B cell (primary cell): ENCODE data around the gene CCDC92B. TPM values are rescaled to one million over a fixed set of nuclear protein-coding genes. Genes with fewer than 3 reads are reported as not detected.

Experiments used
- ATAC-seq: fragments of 200-7000 bp; cut with Tn5 transposase; one replicate; pipeline ENCODE4 v1.10.0; 2021; ENCODE audit warnings: low read depth, mild to moderate bottlenecking, moderate number of reproducible peaks, moderate library complexity
- CTCF ChIA-PET: fragments of 350-600 bp; sonication (Branson Sonifier 250); formaldehyde crosslinking; loops from one replicate; lab custom pipeline; 2021; ENCODE audit warnings: antibody characterized with exemption, inconsistent platforms; lab: Charles Lee
- POLR2A ChIA-PET: fragments of 350-600 bp; sonication (Branson Sonifier 250); formaldehyde crosslinking; loops from one replicate; lab custom pipeline; 2021; ENCODE audit warnings: antibody characterized with exemption; lab: Charles Lee
- DNase-seq: peaks from one replicate; pipeline ENCODE4 v3.0.0; 2013
- H2AFZ ChIP-seq: 2 replicates; pipeline ENCODE4 v1.6.1; 2012; ENCODE audit warnings: mild to moderate bottlenecking, low read depth, low read length; ENCODE audit not compliant: insufficient read depth, poor library complexity, severe bottlenecking
- H3K27ac ChIP-seq, 2 donors: 1 replicate in 1 of 2; 2 replicates in 1 of 2; pipeline ENCODE4 v1.5.1; 2012 to 2013; ENCODE audit warnings: low read length in 2 of 2, mild to moderate bottlenecking in 2 of 2, moderate library complexity in 1 of 2
- H3K27me3 ChIP-seq, 4 experiments: fragments of 200-600 bp in 1 of 4; sonication (generic) in 1 of 4; replicated peaks in 1 of 4; 1 replicate in 2 of 4; 2 replicates in 2 of 4; pipeline versions ENCODE4 v1.6.1 to v1.7.0; 2013 to 2016; ENCODE audit warnings: low read length in 3 of 4, mild to moderate bottlenecking in 2 of 4, mixed read lengths in 1 of 4, moderate library complexity in 1 of 4; ENCODE audit not compliant: insufficient read depth in 4 of 4, control insufficient read depth in 3 of 4; ENCODE audit errors: control extremely low read depth in 1 of 4
- H3K36me3 ChIP-seq, 2 experiments: replicated peaks in 1 of 2; 1 replicate in 1 of 2; 2 replicates in 1 of 2; pipeline versions ENCODE4 v1.6.1 to v1.7.1; 2013; ENCODE audit warnings: low read length in 1 of 2; ENCODE audit not compliant: insufficient read depth in 2 of 2, control insufficient read depth in 1 of 2; ENCODE audit errors: control extremely low read depth in 1 of 2, extremely low read depth in 1 of 2
- H3K4me1 ChIP-seq, 2 donors: fragments of 200-600 bp in 1 of 2; sonication (generic) in 1 of 2; 1 replicate in 1 of 2; 2 replicates in 1 of 2; pipeline versions ENCODE4 v1.5.1 to v1.6.1; 2013 to 2017; ENCODE audit warnings: low read length in 2 of 2; ENCODE audit not compliant: control insufficient read depth in 2 of 2, insufficient read depth in 2 of 2
- H3K4me2 ChIP-seq: replicated peaks from 2 replicates; pipeline ENCODE3; 2012; ENCODE audit warnings: mild to moderate bottlenecking, low read depth, low read length; ENCODE audit not compliant: poor library complexity, severe bottlenecking
- H3K4me3 ChIP-seq, 5 experiments: fragments of 200-600 bp in 1 of 5; sonication (generic) in 1 of 5; 1 replicate in 3 of 5; 2 replicates in 2 of 5; pipeline versions ENCODE4 v1.5.1 to v1.7.0; 2011 to 2016; ENCODE audit warnings: low read length in 4 of 5, mild to moderate bottlenecking in 4 of 5, low read depth in 2 of 5, control low read depth in 1 of 5, moderate library complexity in 1 of 5; ENCODE audit not compliant: insufficient read depth in 1 of 5; ENCODE audit errors: control extremely low read depth in 1 of 5, extremely low read depth in 1 of 5
- H3K79me2 ChIP-seq: fragments of 200-600 bp; sonication (generic); one replicate; pipeline ENCODE4 v1.6.0; 2016; ENCODE audit warnings: low read length; ENCODE audit not compliant: control insufficient read depth, insufficient read depth
- H3K9ac ChIP-seq: fragments of 200-600 bp; sonication (generic); 2 replicates; pipeline ENCODE4 v1.6.1; 2017; ENCODE audit warnings: mild to moderate bottlenecking, low read length, moderate library complexity
- H3K9me3 ChIP-seq, 3 donors: one replicate each; pipeline versions ENCODE4 v1.6.1 to v1.7.1; 2013; ENCODE audit warnings: low read length in 2 of 3; ENCODE audit not compliant: control insufficient read depth in 2 of 3, insufficient read depth in 1 of 3; ENCODE audit errors: control extremely low read depth in 1 of 3
- H4K20me1 ChIP-seq: 2 replicates; pipeline ENCODE4 v1.6.0; 2012; ENCODE audit warnings: mild to moderate bottlenecking, low read length; ENCODE audit not compliant: insufficient read depth, control insufficient read depth, poor library complexity, severe bottlenecking
- H3K27ac Mint-ChIP-seq: one replicate; pipeline ENCODE4 v1.8.0; 2021; ENCODE audit warnings: mixed read lengths
- H3K27me3 Mint-ChIP-seq: one replicate; pipeline ENCODE4 v1.8.0; 2021; ENCODE audit warnings: mixed read lengths
- H3K4me1 Mint-ChIP-seq: one replicate; pipeline ENCODE4 v1.8.0; 2021; ENCODE audit warnings: mixed read lengths
- H3K4me3 Mint-ChIP-seq: one replicate; pipeline ENCODE4 v1.8.0; 2021; ENCODE audit warnings: mixed read lengths
- H3K9me3 Mint-ChIP-seq: one replicate; pipeline ENCODE4 v1.8.0; 2022; ENCODE audit warnings: mixed read lengths; ENCODE audit not compliant: insufficient read depth
- CTCF ChIP-seq: fragments of 200-600 bp; IDR thresholded peaks from one replicate; pipeline ENCODE4 v1.8.0; 2022; ENCODE audit warnings: antibody characterized with exemption, mild to moderate bottlenecking
- EZH2 ChIP-seq: IDR thresholded peaks from 2 replicates; pipeline ENCODE4 v1.6.1; 2012; ENCODE audit warnings: borderline replicate concordance, low read depth, mild to moderate bottlenecking, moderate library complexity, low read length; ENCODE audit not compliant: insufficient read depth, poor library complexity, severe bottlenecking
- WGBS: methylation state at CpG from one replicate; pipeline ENCODE4 v1.1.5; 2013; ENCODE audit warnings: missing lambda C conversion rate; ENCODE audit not compliant: insufficient coverage; 5-methylcytosine and 5-hydroxymethylcytosine counted together
- intact Hi-C: fragments of 100-400 bp; cut with micrococcal nuclease; formaldehyde crosslinking; loops from one replicate; pipeline ENCODE4 v1.10.0; 2022
- polyA plus RNA-seq: library from polyadenylated mRNA; depleted of rRNA; stranded (reverse); fragments of >200 nt; gene quantifications from 2 replicates; pipeline ENCODE4 v1.2.3, GENCODE V29; 2012
- total RNA-seq, 2 donors: library from RNA; stranded (reverse); fragments of 120-200 nt in 1 of 2; gene quantifications; 1 replicate in 1 of 2; 2 replicates in 1 of 2; pipeline versions ENCODE4 v1.2.3 to v1.2.4, GENCODE V29; 2013 to 2022

CCDC92B gene
- total and polyA plus RNA-seq, 2 donors (not counting 1 experiment from before 2014, with no cell fraction given), result 0.04 TPM; not detected in 1

DNA sequence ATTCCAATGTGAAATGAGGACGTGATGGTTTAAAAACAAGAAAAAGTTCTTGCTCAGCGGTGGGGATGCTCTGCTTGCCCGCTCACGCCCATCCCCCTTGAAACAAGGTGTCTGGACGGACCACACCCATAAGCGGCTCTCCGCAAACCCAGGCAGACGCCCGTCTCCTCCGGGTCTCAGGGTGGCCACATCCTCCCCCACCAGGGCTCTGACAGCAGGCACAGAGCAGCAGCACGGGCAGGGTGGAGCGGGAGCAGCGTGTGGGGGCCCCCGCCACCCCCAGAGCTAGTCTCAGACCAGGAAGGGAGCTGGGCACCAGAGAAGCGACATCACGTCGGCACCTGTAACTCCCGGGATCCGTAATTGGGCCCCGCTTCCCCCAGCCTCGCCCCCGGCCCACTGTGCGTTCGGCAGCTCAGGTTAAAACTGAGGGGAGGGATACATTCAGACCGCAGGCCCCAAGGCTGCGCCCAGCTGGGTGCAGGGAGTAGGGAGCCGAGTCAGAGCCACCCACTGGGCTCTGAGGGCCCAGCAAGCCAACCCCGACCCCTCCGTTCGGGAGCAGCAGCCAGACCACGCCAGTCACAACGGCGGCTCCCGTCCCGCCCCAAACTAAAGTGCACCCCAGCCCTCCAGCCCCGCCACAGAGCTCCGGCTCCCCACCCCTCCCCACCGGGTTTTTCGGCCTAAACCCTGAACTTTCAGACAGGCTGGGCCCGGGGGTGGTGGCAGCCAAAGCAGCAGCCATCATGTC lies 59.9 kb downstream of the CCDC92B start:
- Mint-ChIP-seq H3K27me3 (no peaks in the 10 kb centered on the region), H3K4me3 (no peak overlapping the region), H3K27ac (peak overlapping the region; percentile 32), H3K4me1 (peaks cover 6% of the 10 kb centered on the region), H3K9me3 (no peaks in the 10 kb centered on the region)
- Histone ChIP-seq H2AFZ (no peak overlapping the region), H3K4me1 (peaks cover 0 to 7% of the 10 kb centered on the region in 2 donors), H3K27ac (peak overlapping the region in 1 of 2 donors; percentile 46), H3K27me3 (no peaks in the 10 kb centered on the region), H3K9ac (no peak overlapping the region), H3K4me2 (peak overlapping the region; percentile 54), H3K36me3 (peaks cover 0 to 25% of the 10 kb centered on the region in 2 experiments), H3K4me3 (peak overlapping the region in 2 of 5 experiments; percentile 25 to 46), H3K79me2 (no peaks in the 10 kb centered on the region), H4K20me1 (no peaks in the 10 kb centered on the region), H3K9me3 (no peaks in the 10 kb centered on the region)
- TF ChIP-seq EZH2, result no peak
- no peak for TF ChIP-seq CTCF
- no peak for ATAC-seq
- DNase-seq, result no peak
- intact Hi-C loops, result no loop called here
- POLR2A ChIA-PET, result no interaction called here
- CTCF ChIA-PET, result no interaction called here
- 70% methylated on average over 39 of the region's 40 CpGs for WGBS
